ENCODE data around the gene VSNL1.

DNA sequence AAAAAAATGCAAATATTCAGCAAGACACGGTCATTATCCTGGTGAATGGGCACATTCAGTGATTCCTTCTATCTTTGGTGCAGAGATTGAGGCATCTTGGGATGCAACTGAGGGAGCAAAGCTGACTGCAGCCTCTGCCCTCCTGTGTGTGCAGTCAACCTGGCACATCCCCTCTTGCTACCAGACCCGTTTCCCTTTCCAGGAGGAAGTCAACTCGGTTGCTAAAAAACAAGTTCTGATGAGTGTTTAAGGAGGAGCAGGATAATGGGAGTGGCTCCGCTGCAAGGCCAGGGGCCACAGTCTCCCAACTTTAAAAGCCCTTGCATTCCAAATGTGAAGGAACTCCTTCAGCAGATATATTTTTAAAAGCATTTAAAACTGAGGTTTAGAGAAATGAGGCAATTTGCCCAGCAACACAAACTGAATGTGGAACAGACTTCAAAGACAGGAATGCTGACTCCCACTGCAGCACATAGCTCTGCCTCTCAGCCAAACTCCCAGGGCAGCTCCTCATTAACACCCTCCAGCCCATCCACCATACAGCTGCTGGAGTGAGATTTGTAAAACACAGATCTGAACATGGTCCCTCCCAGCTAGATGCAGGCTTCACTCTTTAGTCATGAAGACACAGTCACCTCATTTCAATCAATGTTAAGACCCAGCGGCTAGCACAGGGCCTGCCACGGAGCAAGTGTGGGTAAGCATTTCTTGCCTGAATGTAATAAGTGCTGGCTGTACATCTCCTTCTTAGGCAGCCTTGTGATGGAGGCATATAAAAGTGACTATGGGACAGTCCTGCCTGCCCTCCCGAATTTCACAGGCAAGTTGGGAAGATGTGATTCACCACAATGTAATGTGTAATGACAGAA is 54.3 kb downstream of the VSNL1 start:
- TF ChIP-seq, protein P1, sequence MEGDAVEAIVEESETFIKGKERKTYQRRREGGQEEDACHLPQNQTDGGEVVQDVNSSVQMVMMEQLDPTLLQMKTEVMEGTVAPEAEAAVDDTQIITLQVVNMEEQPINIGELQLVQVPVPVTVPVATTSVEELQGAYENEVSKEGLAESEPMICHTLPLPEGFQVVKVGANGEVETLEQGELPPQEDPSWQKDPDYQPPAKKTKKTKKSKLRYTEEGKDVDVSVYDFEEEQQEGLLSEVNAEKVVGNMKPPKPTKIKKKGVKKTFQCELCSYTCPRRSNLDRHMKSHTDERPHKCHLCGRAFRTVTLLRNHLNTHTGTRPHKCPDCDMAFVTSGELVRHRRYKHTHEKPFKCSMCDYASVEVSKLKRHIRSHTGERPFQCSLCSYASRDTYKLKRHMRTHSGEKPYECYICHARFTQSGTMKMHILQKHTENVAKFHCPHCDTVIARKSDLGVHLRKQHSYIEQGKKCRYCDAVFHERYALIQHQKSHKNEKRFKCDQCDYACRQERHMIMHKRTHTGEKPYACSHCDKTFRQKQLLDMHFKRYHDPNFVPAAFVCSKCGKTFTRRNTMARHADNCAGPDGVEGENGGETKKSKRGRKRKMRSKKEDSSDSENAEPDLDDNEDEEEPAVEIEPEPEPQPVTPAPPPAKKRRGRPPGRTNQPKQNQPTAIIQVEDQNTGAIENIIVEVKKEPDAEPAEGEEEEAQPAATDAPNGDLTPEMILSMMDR (conservative IDR thresholded peaks at IDR 0.05; ENCODE audit: low read depth, low read length), result no peak
- TF ChIP-seq EZH2 (IDR thresholded peaks at IDR 0.05; ENCODE audit: low read length, unreplicated experiment) (no peak), EZH2phosphoT487 (IDR thresholded peaks at IDR 0.05; ENCODE audit: borderline replicate concordance, low read length) (no peak)
